ENCODE measurements around the gene HES4.
A peak's percentile ranks its signal among the peaks of the same experiment; 100 is the strongest.
"Not testable (repeated sequence)": the region's sequence is repeated elsewhere in the genome, so short reads cannot be mapped to it uniquely, and the experiment has no call there.

HES4 gene

DNA sequence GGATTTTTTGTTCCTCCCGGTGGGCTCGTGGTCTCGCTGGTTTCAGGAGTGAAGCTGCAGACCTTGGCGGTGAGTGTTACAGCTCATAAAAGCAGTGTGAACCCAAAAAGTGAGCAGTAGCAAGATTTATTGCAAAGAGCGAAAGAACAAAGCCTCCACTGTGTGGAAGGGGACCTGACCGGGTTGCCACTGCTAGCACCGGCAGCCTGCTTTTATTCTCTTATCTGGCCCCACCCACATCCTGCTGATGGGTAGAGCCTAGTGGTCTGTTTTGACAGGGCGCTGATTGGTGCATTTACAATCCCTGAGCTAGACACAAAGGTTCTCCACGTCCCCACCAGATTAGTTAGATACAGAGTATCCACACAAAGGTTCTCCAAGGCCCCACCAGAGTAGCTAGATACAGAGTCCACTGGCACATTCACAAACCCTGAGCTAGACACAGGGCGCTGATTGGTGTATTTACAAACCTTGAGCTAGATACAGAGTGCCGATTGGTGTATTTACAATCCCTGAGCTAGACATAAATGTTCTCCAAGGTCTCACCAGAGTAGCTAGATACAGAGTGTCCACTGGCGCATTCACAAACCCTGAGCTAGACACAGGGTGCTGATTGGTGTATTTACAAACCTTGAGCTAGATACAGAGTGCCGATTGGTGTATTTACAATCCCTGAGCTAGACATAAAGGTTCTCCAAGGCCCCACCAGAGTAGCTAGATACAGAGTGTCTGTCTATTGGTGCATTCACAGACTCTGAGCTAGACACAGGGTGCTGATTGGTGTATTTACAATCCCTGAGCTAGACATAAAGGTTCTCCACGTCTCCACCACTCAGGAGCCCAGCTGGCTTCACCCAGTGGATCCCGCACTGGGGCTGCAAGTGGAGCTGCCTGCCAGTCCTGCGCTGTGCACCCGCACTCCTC, 17.8 kb upstream of the HES4 start:
- DNase-seq = not testable (repeated sequence)

DNA sequence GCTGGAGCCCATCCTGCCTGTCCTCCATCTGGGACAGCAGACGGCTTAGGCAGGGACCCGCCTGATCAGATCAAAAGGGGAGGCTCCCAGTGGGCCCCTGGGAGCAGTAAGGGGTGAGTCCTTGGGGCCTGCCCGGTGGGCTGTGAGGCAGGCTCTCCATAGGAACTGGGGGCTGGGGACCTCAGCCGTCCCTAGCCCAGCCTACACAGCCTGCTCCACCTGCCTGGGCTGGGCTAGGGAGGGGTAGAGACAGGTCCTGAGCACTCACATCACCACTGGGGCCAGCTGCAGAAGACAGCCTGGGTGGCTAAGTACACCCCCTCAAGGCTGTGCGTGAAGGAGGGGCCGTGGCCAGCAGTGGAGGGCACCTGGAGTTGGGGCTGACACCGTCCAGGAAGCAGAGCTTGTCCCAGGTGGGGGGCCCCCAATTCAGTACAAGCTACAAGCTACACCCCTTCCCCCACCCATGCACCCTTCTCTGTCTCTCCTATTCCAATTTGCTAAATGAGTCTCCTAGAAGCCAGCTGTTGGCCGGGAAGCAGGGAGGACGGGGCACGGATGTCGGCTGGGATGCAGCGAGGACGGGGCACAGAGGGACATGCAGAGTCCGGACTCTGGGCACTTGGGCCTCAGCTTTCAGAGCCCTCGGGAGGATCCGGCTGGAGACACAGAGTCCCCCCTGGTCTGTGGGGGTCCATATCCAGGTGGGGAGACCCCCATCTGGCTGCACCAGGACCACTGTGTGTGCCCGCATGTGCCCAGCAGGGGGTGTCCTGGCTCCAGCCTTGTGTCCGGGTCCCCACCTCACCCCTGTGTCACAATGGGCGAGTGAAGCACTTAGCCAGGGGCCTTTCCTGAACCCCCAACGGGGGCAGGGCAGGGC, 15.1 kb upstream of the HES4 start:
- no peak for DNase-seq

DNA sequence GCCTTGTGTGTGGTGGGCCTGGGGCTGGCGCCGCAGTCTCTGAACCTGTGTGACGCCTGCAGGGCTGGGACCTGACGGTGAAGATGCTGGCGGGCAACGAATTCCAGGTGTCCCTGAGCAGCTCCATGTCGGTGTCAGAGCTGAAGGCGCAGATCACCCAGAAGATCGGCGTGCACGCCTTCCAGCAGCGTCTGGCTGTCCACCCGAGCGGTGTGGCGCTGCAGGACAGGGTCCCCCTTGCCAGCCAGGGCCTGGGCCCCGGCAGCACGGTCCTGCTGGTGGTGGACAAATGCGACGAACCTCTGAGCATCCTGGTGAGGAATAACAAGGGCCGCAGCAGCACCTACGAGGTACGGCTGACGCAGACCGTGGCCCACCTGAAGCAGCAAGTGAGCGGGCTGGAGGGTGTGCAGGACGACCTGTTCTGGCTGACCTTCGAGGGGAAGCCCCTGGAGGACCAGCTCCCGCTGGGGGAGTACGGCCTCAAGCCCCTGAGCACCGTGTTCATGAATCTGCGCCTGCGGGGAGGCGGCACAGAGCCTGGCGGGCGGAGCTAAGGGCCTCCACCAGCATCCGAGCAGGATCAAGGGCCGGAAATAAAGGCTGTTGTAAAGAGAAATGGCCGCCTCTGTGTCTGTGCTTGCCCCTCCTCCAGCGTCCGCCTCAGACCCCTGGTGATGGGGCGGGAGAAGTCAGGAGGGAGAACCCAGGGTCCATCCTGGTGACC, 14.2 kb upstream of the HES4 start:
- no peak for DNase-seq

DNA sequence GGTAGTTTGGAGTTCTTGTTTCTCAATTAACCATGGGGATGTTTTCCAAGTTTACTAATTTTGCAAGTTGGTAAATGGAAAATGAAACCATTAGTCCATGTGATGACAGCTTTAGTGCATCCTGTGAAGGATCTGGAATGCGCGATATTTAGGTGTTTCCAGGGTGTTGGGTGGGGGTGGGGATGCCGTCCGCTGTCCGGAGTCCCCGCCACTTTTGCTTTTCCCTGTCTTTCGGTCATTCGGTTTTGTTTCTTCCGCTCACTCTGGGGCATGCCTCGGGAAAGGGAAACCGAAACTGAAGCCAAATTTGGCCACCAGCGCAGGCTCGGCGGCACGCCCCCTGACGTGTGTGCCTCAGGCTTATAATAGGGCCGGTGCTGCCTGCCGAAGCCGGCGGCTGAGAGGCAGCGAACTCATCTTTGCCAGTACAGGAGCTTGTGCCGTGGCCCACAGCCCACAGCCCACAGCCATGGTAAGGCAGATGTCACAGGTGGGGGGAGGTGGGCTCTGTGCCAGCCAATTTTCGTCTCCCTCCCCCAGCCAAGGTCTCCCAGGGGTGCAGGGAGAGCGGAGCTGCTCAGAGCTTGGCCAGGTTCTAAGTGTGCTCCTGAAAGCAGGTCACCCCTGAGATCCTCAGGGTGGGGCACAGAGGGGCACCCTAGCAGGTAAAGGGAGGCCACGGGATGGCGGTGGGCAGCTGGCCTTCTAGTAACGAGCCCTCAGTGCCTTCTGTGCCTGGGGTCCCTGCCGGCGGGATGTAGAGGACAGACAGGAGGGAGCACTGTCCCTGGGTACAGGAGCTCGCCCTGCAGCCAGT, 13.4 kb upstream of the HES4 start, which contains the start of gene ISG15:
Gene ISG15, plus strand, starts transcription at position 393 of the 817 bp plus-strand sequence. Its CDS starts 77 bp downstream, at position 470.
- peak; percentile 92 for DNase-seq

DNA sequence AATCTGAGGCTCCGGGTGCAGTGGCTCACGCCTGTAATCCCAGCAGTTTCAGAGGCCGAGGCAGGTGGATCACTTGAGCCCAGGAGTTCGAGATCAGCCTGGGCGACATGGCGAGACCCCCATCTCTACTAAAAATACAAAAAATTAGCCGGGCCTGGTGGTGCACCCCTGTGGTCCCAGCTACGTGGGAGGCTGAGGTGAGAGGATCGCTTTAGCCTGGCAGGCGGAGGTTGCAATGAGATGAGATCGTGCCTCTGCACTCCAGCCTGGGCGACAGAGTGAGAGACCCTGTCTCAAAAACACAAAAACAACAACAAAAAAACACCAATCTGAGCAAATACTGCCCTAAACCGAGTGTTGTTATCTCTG, 12.8 kb upstream of the HES4 start:
- DNase-seq = not testable (repeated sequence)

DNA sequence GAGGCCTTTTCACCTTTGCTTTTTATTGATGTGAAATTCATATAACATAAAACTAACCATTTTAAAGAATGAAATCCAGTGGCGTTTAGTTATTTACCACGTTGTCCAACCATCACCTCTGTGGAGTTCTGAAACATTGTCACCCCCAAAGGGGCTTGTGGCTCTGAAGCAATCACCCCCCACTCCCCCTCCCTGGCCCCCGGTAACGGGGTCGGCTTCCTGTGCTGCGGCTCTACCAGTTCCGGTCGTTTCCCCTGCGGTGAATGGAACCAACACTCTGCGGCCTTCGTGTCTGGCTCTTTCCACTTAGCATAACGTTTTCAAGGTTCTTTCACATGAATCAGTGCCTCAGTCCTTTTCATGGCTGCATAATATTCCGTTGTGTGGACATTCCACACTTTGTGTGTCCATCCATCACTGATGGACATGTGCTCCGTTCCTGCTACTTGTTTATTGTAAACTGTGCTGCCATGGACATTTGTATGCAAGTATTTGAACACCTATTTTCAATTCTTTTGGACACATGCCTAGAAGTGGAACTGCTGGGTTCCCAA, 11.6 kb upstream of the HES4 start:
- DNase-seq = no peak

DNA sequence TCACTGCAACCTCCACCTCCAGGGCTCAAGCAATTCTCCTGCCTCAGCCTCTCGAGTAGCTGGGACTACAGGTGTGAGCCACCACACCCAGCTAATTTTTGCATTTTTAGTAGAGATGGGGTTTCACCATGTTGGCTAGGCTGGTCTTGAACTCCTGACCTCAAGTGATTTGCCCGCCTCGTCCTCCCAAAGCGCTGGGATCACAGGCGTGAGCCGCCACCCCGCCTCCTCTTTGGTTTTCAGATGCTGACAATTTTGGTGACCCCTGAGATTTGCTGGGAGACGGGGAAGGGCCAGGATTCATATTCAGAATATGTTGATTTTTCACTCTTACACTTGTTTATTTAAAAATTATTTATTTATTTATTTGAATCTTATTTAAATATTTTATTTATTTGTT, 10.2 kb upstream of the HES4 start:
- DNase-seq = not testable (repeated sequence)

DNA sequence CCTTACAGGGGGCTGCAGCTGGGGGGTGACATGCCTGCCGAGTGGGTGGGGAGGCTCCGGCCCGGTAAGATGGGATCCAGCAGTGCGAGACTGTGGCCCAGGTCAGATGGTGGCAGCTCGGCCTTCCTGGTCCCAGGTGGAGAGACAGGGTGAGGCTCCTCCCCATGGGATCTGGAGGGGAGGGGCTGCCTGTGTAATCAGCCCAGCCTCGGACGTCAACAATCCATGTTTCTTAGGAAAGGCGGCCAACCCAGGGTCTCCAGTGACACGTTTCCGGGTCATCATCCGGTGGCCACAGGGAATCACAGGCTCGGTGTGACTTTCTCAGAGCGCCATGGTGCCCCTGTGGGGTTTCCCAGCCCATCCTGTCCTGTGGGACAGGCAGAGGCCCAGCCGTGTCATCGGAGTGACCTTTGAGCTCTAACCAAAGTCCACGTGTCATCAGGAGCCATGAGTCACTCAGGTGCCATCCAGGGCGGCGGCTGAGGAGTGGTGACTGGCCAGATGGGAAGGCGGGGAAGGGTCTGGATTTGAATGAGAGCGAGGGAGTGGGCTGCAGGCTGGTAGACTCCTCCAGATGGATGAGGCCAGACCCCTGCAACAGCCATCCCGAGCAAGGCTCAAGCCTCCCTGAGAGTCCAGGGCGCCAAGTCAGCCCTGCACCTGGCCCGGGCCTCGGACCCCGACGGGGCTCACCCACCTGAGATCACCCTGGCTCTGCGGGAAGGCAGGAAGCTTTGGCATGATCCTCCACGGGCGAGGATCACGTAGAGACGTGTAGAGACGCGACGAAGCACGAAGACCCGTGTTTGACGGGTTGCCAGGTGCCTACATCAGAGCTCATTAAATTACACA, 6.6 kb upstream of the HES4 start:
- DNase-seq = no peak

DNA sequence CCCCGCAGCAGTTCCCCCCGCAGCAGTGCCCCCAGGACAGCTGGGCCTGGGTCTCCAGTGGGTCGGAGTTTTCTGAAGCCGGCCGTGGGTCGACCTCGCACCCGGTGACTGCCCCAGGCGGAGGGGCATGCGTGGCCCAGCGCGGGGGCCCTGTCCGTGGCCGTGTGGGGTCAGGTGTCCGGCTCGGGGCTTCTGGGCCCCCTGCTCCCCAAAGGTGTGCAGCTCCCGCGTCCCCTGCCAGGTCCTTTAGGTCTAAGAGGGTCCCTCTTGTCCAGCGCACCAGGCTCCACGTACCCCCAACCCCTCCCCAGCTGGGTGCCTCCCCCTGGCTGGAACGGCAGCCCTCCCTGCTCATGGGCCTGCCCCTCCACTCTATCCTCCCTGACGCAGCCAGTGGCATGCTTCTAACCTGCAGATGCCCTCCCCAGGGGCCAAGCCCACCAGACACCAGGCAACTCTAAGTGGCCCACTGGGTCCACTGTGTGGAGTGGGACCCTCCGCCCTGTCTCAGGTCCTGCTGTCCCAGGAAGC, 5.9 kb upstream of the HES4 start:
- DNase-seq = no peak

DNA sequence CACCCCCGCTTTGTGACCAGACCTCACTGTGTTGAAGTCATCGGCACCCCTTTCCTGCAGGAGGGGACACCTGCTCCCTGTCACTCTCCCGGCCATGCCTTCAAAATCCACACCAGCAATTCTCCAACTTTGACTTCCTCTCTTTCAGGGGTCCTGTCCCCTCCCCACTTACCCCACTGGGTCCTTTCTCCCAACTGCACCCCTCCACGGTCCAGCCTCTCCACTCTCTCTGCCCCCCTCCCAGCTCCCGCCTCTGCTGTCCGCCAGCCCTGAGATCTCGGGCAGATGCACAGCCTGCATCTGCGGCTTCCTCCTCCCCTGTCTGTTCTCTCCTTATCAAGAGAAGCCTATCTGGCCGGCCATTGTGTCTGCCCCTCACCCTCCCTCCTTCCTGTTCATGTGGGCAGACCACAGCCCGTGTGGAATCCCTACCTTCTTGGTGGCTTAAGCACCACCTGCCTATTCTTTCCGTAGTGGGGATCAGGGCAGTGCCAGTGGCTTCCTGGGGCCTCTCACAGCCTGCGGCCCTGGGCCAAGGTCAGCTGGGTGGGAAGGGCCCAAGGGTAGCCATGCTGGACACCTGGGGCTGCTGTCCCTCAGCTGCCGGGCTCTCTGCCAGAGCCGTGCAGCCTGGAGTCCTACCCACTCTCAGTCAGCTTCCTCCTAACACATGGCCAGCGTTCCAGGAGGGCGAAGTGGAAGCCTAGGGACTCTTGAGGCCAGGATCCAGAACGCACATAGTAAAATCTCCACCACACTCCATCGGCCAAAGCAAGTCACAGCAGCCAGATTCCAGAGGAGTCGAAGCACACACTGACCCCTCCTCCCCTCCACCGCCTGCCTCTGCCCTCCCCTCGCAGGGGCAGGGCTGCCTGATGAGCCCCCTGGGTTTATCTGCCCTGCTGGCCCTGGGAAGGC, 5.1 kb upstream of the HES4 start:
- no peak for DNase-seq

DNA sequence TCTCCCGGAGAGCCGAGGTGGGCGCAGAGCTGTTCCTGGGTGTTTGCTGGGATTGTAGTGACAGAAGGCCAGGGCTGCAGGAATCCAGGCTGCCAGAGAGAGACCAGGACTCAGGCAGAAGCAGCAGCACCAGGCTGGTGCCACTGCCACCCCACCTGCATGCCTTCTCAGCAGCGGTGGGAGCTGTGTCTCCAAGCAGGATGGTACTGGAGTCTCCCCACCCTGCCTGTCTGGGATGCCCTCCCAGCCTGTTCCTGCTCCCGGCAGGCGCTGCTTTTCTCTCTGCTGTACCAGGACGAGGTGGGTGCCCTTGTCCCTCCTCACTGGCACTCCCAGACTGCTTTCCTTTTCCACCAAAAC, 4.5 kb upstream of the HES4 start:
- no peak for DNase-seq

DNA sequence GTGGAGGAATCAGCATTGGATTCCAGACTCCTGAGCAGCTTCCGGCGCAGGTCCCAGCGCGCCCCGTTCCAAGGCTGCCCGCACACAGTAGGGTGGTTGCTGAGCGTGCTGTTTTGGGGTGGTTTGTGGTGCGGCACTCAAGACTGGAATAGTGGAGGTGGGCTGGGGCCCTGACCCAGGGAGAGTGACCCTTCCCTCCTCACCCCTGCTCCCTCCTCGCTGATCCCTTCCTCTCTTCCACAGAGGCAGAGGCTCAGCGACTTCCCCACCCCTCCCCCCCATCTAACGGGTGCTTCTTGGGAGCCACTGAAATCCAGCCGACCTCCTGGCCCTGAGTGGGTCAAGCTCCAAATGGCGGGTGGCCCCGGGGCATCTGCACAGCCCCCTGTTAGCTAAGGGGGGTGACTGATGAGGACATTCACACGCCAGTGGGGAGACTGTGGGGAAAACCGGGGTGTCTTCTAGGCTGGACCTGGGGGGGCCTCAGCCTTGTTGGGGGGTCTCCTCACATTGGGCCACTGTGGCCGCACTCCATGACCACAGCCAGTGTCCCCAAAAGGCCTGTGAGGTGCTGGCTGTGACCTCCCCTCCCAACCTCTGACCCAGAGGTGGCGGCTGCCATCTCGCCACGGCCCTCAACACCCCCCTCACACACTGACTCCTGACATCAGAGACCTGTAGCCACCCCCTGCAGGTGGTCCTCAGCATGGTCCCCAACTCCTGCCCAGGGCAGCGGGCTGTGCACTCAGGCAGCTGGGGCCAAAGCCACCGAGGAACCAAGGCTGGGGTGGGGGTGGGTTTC, 3.9 kb upstream of the HES4 start:
- no peak for DNase-seq

DNA sequence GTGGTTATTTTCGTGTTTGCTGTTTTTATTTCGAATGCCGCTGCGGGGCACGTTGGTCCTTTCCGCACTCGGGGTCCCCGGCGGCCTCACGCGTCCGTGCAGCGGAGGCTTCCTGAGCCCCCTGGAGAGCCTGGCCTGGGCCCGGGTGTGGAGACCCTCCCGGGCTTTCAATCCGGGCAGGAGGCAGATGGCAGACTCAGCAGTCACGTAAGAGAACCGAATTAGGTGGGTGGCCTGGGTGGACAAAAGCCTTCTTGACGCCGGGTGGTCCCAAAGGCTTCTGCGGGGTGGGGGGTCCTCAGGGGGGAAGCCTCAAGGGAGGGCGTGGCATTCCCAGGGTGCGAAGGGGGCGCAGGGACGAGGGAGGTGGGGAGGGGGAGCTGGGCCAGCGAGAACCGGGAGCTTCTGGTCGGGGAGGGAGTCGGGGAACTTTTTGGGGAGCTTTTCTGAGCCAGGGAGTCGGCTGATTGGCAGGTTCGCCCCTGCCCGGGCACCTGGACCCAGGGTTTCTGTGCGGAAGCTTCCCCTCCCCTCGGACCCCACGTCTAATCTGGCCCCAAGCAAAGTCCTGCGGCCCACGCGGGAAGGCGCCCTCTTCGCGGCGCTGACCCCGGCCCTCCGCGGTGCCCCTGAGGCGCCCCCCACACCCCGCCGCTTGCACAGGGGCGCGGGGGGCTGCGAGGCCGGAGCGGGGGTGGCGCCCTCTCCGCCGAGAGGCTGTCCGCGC, 1.3 kb upstream of the HES4 start:
- DNase-seq = no peak

DNA sequence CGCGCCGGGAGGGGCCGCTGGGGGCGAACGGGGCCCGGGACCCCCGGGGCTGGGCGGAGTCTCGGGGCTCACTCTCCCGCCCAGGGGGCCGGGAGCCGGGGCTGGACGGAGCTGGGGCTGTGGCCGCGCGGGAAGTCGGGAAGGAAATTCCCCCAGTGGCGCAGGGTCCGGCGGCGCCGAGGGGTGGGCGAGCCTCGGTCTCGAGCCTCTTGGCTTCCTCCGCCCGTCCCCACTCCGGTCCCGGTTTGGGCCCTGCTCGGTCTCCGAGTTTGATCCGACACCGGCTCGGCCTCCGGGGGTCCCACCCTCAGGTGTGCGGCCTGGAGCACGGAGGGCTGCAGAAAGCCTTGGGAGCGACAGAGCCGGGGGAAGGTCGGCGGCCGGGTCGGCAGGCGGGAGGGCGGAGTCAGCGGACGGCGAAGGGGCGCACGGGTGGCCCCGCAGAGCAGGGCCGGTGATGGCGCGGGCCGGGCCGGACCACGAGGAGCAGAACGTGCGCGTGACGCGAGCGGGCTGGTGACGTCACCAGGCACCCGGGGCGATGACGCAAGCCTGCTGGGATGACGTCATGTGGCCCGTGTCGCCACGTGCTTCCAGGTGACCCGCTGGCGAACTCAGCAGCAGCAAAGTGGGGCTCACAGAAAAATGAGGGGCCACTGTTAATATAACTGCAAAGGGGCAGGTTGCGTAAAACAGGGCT, 610 bp upstream of the HES4 start:
- peak; percentile 63 for DNase-seq

DNA sequence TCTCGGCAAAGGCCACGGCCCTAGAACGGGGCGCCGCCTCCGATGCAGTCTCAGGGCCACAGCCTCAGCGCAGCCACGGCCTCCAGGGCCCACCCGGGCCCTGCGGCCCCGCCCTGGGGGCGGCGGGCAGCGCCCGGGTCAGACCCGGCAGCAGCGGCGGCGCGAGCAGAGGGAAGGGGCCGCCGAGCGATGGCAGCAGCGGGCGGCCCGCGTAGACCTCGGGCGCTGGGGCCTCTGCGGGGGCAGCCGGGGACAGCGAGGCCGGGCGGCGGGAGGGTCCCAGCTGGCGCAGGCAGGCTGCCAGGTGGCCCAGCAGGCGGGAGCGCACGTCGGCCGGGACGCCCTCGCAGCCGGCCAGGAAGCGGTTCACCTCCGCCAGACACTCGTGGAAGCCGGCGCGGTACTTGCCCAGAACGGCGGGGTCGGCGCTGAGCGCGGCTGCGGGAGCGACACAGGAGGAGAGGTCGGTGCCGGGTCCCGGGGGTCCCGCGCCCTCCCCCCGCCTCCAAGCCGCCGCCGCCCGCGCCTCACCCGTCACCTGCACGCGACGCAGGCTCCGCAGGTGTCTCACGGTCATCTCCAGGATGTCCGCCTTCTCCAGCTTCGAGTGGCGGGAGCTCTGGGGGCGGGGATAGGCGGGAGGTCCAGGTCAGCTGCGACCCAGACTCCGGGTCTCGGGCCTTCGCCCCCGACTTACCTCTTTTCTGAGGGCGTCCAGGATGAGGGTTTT, 737 bp downstream of the HES4 start:
- no peak for DNase-seq

DNA sequence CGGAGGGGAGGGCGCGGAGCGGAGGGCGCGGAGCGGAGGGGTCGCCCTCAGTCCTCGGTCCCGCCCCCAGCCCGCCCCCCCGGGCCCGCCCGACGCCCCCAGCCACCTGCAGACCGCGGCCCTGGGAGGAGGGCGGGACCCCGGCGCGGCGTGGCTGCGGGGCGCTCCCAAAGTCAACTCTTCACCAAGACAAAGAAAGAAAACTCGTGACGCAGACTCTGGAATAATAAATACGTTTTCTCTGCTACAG, 1.2 kb downstream of the HES4 start:
- DNase-seq = no peak

Measured in activated CD4-positive, alpha-beta T cell treated with anti-CD3 and anti-CD28 coated beads, Interleukin-2, Interleukin-6, amounts not matched to agents 100 ng/mL and 50 ng/mL, durations not matched to agents 16 hours and 8 hours (primary cell).